GM21423 (cell line): Measurements from ENCODE around the gene ZC3H7A.
A peak's percentile ranks its signal among the peaks of the same experiment; 100 is the strongest.
"Not testable (repeated sequence)": the region's sequence is repeated elsewhere in the genome, so short reads cannot be mapped to it uniquely, and the experiment has no call there.

ENCODE experiments used
- ATAC-seq: cut with Tn5 transposase; IDR thresholded peaks from one replicate; pipeline ENCODE4 v1.9.1; 2021; ENCODE audit warnings: mild to moderate bottlenecking, moderate library complexity; ENCODE audit not compliant: unreplicated experiment

The ZC3H7A gene

GRCh38 chr16:11801481-11802021, 4.5 kb upstream of the ZC3H7A start:
- ATAC-seq: no peak

DNA sequence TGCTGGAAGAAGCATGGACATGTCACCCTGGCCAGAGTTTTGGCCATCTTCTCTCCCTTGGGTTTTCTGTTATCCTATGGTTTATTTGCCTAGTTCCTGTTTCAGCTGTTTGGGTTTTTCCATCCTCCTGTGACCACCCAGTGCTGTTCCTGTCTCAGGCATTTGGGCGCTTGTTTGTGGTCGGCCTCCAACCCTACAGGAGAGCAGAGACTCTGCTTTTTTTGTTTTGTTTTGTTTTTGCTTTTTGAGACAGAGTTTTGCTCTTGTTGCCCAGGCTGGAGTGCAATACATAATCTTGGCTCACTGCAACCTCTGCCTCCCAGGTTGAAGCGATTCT, 3.3 kb upstream of the ZC3H7A start:
- no peak for ATAC-seq

DNA sequence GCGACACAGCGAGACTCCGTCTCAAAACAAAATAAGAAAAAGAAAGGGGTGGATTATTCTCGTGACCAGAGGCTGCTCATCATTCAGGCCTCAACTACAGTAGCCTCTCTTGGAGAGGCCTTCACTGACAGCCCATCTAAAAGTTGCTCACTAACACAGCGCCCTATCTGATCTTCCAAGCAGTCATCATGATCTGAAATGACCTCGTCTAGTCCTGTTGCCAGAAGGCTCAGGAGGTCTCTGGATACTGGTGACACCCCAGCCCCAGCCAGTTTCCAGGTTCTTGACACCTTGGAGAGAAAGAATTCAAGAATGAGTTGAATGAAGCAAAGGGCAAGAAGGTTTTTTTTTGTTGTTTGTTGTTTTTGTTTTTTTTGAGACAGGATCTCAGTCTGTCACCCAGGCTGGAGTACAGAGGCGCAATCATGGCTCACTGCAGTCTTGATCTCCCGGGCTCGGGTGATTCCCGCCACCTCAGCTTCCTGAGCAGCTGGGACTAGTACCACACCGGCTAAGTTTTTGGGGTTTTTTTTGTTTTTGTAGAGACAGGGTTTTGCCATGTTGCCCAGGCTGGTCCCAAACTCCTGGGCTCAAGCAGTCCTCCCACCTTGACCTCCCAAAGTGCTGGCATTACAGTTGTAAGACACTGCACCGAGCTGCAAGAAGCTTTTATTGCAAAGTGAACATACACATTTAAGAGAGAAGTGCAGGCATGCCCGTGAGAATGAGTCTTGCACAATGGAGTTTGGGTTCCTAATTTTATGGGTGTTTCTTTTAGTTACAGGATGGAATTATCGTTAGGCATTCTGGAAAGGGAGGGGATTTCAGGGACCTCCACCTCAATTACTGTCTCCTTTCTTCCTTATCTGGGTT, 2.7 kb upstream of the ZC3H7A start:
- no peak for ATAC-seq

DNA sequence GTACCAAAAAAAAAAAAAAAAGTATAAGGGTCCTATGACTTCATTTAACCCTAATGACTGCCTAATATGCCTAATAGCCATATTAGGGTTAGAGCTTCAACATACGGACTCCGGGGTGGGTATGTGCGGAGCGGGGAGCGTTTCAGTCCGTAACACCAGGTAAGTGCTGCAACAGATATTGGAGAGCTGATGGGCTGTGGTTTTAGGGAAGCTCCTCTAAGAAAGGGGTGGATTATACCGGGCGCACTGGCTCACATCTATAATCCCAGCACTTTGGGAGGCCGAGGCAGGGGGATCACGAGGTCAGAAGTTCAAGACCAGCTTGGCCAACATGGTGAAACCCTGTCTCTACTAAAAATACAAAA, 1.9 kb upstream of the ZC3H7A start:
- no peak for ATAC-seq

DNA sequence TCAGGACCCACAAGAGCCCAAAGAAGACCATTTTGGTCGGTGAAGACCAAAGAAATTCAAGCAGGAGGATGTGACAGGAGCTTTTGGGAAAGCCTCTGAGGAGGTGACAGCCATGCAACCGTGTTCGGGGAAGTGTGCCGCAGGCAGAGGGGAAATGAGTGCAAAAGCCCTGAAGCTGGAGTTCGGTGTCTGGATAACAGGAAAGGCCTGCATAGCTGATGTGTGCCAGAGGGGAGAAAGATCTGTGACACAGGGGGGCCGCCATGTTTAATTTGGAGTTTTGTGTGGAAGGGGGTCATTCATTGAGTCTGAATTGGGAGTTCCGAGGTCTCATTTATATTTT, 870 bp upstream of the ZC3H7A start:
- peak; percentile 1 for ATAC-seq

DNA sequence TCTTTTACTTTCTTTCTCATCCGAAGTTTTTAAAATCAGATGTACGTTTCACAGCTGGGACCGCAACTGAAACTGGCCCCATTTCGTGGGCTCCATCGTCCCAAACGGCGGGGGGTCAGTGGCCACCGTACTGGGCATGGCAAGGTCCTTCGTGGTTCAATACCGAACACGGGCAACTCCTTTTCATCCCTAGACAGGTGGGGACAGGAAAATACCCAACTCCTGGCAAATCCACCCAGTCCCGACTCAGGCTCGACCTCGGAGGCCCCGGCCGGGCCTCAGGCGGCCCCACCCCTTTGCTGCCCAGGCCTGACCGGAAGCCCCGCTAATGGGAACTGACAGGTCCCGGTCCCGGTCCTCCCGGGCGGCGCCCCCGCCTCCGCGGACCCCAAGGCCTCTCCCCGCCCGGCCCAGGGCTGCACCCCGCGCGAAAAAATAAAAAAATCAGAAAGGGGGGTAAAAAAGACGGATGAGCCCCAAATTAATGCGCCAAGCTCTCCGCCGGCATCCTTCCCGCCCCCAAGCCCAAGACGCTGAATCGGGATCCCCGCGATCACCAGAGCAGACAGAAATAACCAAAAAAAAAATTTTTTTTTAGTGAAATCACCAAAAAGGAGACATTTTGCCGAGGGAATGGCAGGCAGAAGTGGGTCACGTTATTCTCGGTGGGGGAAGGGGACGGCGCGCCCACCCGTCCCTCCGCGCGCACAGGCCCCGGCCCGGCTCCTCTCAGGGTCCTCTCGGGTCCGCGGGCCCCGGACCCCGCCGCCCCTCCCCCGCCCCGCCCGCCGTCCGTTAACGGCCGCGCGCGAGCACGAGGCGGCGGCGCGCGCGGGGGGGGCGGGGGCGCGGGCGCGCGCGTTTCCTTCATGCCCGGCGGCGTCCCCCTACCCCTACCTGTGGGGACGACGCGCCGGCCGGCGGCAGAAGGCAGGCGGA, 562 bp downstream of the ZC3H7A start:
- ATAC-seq: peak; percentile 0

- ATAC-seq: no peak
Observed at GRCh38 chr16:11795887-11796226, 1.2 kb downstream of the ZC3H7A start.

DNA sequence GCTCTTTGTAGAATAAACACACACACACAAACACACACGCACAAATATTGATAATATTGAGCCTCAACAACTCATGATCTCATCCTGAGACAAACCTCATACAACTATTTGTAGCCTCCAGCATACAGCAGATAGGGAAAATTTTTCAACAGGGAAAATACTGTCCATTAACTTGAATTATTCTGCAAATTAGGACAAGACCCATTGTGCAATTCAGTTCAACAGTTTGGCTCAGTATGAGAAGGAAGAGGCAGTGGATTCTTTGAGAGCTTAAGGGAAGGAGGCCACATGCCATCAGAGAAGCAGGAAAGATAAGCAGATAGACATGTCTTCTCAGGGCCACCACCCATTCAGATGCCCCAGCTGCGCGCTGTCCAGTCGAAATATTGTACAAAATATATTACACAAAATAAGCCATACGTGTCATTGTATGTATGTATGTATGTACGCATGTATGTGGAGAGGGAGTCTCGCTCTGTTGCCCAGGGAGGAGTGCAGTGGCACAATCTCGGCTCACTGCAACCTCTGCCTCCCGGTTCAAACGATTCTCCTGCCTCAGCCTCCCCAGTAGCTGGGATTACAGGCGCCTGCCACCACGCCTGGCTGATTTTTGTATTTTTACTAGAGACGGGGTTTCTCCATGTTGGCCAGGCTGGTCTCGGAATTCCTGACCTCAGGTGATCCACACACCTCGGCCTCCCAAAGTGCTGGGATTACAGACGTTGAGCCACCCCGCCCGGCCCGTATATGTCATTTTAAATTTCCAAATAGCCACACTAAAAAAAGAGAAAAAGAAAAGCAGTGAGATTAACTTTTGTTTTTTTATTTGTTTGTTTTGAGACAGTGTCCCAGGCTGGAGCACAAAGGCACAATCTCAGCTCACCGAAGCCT, 1.8 kb downstream of the ZC3H7A start:
- ATAC-seq: no peak

DNA sequence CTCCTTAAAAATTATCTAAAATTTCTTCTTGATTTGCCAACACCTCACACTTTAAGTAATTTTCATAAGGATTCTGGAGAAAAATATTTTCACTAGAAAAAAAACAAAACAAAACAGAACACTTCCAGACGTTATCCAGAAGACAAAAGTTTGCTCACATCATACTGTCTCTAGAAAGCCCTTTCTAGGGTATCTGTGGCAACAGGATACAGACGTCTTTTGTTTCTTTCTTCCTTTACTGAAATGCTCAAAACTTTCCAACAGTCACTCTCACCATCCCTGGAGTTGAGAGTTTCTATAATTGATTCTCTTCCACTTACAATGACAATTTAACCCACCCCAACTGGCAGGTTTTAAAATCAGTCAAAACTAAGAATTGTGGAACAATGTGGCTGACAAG, 2.6 kb downstream of the ZC3H7A start:
- ATAC-seq: no peak

DNA sequence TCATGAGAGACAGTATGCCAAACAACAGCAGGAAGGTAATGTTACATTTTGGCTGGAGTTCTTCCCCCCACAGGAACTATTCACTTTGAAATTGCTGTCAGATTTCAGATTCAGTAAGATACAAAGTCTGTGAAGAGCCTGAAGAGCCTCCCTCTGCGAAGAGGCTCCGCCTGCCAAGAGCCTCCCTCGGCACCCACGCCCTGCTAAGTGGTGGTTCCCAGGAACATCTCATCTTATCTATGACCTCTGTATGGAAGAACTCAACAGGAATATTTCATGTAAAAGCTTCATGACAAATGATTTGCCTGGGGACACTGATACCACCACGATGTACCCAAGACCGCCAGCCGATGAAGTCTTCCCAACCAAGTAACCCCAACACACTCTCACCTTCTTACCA, 3.2 kb downstream of the ZC3H7A start:
- ATAC-seq: no peak

DNA sequence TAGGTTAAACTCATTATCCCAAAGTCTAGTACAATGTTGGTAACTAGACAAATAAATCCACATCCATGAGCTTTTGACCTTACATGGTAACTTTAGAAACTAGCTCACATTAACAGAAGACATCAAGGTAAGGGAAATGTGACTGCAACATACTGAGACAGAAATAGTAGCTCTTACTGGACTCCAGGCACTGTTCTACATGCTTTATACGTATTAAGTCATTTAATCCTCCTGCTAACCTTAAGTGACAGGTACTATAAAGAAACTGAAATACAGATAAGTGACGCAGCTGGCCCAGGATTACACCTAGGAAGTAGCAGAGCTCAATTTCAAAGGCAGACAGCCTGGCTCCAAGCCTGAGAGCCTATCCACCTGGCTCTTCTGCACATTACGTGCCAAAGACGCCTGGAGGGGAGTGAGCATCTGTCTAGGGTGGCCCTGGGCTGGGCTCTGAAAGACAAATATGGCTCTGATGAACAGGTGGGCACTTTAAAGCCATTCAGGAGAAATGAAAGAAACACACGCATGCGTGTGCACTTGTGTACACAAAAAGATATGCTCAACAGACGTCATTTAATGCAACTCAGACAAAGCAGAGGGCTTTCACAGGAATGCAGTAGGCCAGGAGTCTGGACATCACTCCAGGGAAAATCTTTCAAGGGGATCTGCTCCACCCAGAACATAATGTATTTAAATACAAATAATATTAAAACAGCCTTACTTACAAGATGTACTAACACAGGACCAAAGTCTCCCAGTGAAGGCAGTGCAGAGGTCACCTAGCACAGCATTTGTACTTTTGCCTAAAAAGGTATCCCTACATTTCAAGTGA, 4.4 kb downstream of the ZC3H7A start:
- no peak for ATAC-seq

GRCh38 chr16:11791144-11791828, 5.8 kb downstream of the ZC3H7A start:
- no peak for ATAC-seq

- no peak for ATAC-seq
Observed at GRCh38 chr16:11788914-11789313, 8.1 kb downstream of the ZC3H7A start.

- not testable (repeated sequence) for ATAC-seq
Observed at GRCh38 chr16:11784980-11785599, 12.0 kb downstream of the ZC3H7A start.

DNA sequence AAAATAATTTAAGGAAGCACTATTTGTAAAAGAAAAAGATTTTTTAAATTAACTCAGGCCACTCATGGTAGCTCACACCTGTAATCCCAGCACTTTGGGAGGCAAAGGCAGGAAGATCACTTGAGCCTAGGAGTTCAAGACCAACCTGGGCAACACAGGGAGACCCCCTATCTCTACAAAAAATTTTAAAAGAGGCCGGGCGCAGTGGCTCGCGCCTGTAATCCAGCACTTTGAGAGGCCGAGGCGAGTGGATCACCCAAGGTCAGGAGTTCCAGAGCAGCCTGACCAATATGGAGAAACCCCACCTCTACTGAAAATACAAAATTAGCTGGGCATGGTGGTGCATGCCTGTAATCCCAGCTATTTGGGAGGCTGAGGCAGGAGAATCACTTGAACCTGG, 12.7 kb downstream of the ZC3H7A start:
- not testable (repeated sequence) for ATAC-seq

- no peak for ATAC-seq
Observed at GRCh38 chr16:11784038-11784369, 13.1 kb downstream of the ZC3H7A start.

DNA sequence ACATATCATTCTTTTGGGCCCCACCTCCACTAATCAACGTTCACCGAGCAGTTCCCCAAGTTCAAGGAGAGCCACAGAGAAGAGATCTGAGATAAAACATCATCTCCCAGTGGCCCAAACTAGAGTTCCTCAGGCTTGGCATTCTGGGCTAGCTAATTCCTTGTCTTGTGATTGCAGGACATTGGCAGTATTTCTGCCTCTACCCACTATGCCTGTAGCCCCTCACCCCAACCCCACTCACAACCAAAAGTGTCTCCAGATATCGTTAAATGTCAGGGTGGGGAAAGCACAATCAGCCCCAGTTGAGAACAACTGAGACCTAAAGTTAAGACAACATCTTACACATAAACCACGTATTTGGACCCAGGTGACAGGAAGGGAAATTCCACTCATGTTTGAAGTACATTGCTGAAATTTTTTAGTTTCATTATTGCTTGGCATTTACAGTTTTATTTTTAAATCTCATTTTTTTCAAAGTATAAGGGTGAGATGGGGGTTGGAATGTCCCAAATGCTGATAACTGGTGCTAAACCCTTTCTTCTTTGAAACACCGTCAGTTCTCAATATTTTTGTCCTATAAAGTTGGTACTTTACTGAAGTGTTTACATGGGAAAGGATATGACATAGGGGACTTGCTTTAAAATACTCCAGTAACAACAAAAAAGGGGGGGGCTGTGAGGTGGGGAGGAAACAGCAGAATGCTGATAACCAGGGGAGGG, 13.6 kb downstream of the ZC3H7A start:
- peak; percentile 59 for ATAC-seq

GRCh38 chr16:11781773-11782172, 15.3 kb downstream of the ZC3H7A start:
- no peak for ATAC-seq
